HepG2 (cell line): ENCODE data around the gene PURB. TPM values are rescaled to one million over a fixed set of nuclear protein-coding genes. Genes with fewer than 3 reads are reported as not detected.

ENCODE experiments used
- ATAC-seq: fragments of 200-7000 bp; cut with Tn5 transposase; 3 replicates; pipeline ENCODE4 v1.9.1; 2020; ENCODE audit warnings: mild to moderate bottlenecking, moderate library complexity
- BruUV-seq: library from RNA; stranded (reverse); fragments of 400-500 nt; replicated peaks from 2 replicates; lab custom pipeline; 2021; lab: Mats Ljungman, UMichigan
- CTCF ChIA-PET: fragments of 300-600 bp; formaldehyde crosslinking; extraction: SDS; loops from one replicate; lab custom pipeline; 2021; ENCODE audit warnings: low total read pairs, inconsistent platforms, low intra/inter-chr PET ratio; lab: Yijun Ruan, JAX
- POLR2A ChIA-PET: fragments of 350-600 bp; sonication (Branson Sonifier 250); formaldehyde crosslinking; loops from one replicate; lab custom pipeline; 2020; ENCODE audit warnings: antibody characterized with exemption, inconsistent platforms; lab: Yijun Ruan, JAX
- DNase-seq: peaks from one replicate; pipeline ENCODE4 v3.0.0-alpha.2; 2015; ENCODE audit warnings: low spot score
- FAIRE-seq: peaks from 3 replicates; lab custom pipeline; 2011; peaks lifted over from hg19 to GRCh38; lab: Jason Lieb, UNC
- H2AFZ ChIP-seq: one replicate; pipeline ENCODE4 v1.6.1; 2011; ENCODE audit warnings: low read length, inconsistent platforms
- H3K27ac ChIP-seq: fragments of 300-600 bp; 3 replicates; pipeline ENCODE4 v1.8.0; 2011; ENCODE audit warnings: mixed run types, mild to moderate bottlenecking, mixed read lengths, low read length, inconsistent platforms; ENCODE audit not compliant: insufficient read depth; ENCODE audit errors: extremely low read length
- H3K27me3 ChIP-seq, 2 experiments: fragments of 200-600 bp in 1 of 2; 2 replicates in 1 of 2; 3 replicates in 1 of 2; pipeline versions ENCODE4 v1.6.0 to v1.8.0; 2011; ENCODE audit warnings: low read length in 2 of 2, mild to moderate bottlenecking in 2 of 2, moderate library complexity in 2 of 2, inconsistent platforms in 1 of 2; ENCODE audit not compliant: insufficient read depth in 2 of 2, control insufficient read depth in 1 of 2
- H3K36me3 ChIP-seq, 2 experiments: fragments of 200-600 bp in 1 of 2; replicated peaks in 1 of 2; 2 replicates in 1 of 2; 3 replicates in 1 of 2; pipeline versions ENCODE4 v1.5.1 to v1.8.0; 2011; ENCODE audit warnings: low read length in 2 of 2, inconsistent platforms in 1 of 2; ENCODE audit not compliant: insufficient read depth in 2 of 2, control insufficient read depth in 1 of 2
- H3K4me1 ChIP-seq: 2 replicates; pipeline ENCODE4 v1.5.1; 2012; ENCODE audit warnings: low read length, inconsistent platforms; ENCODE audit not compliant: insufficient read depth
- H3K4me2 ChIP-seq: 2 replicates; pipeline ENCODE4 v1.6.0; 2011; ENCODE audit warnings: low read depth, low read length, inconsistent platforms
- H3K4me3 ChIP-seq, 3 experiments: fragments of 200-600 bp in 1 of 3; sonication (generic), shearing (Covaris generic) in 1 of 3; replicated peaks in 1 of 3; 2 replicates each; pipeline ENCODE4 v1.5.1; 2011 to 2016; ENCODE audit warnings: low read length in 3 of 3, inconsistent platforms in 2 of 3, low read depth in 2 of 3, mild to moderate bottlenecking in 2 of 3, control low read depth in 1 of 3, mixed read lengths in 1 of 3; ENCODE audit not compliant: insufficient read depth in 1 of 3
- H3K79me2 ChIP-seq: one replicate; pipeline ENCODE4 v1.6.1; 2011; ENCODE audit warnings: low read length, inconsistent platforms; ENCODE audit not compliant: insufficient read depth
- H3K9ac ChIP-seq: 2 replicates; pipeline ENCODE4 v1.6.0; 2011; ENCODE audit warnings: mild to moderate bottlenecking, low read depth, low read length, inconsistent platforms; ENCODE audit not compliant: insufficient read depth
- H3K9me3 ChIP-seq: 2 replicates; pipeline ENCODE4 v1.5.1; 2012; ENCODE audit warnings: mild to moderate bottlenecking, low read length
- H4K20me1 ChIP-seq: 2 replicates; pipeline ENCODE4 v1.6.0; 2011; ENCODE audit warnings: inconsistent platforms, mild to moderate bottlenecking, low read length, moderate library complexity; ENCODE audit not compliant: insufficient read depth
- CEBPB ChIP-seq: IDR thresholded peaks from 2 replicates; pipeline ENCODE4 v1.6.1; 2011; ENCODE audit warnings: low read depth, low read length, improper control_type of control experiment, borderline replicate concordance
- HNRNPH1 ChIP-seq: fragments of 200-400 bp; formaldehyde crosslinking; optimal IDR thresholded peaks from 2 replicates; pipeline ENCODE3; 2017; ENCODE audit warnings: mild to moderate bottlenecking, low read depth, low read length
- MAFF ChIP-seq: IDR thresholded peaks from 2 replicates; pipeline ENCODE4 v1.6.1; 2011; ENCODE audit warnings: low read depth, low read length, improper control_type of control experiment
- MAFK ChIP-seq, 2 experiments: IDR thresholded peaks in 1 of 2; conservative IDR thresholded peaks in 1 of 2; 2 replicates each; pipeline ENCODE4 v1.6.1; 2011; ENCODE audit warnings: improper control_type of control experiment in 2 of 2, low read length in 2 of 2
- SMC3 ChIP-seq: IDR thresholded peaks from 2 replicates; pipeline ENCODE4 v1.6.1; 2011; ENCODE audit warnings: low read length, improper control_type of control experiment
- U2AF2 ChIP-seq: fragments of 200-400 bp; formaldehyde crosslinking; IDR thresholded peaks from 2 replicates; pipeline ENCODE4 v1.6.1; 2017; ENCODE audit warnings: low read depth, mild to moderate bottlenecking, low read length
- ZNF121 ChIP-seq: sonication (generic); formaldehyde crosslinking; IDR thresholded peaks from 2 replicates; pipeline ENCODE4 v1.5.0; 2020; ENCODE audit warnings: mild to moderate bottlenecking, missing genetic modification reagents
- ZNF552 ChIP-seq: sonication (generic); formaldehyde crosslinking; IDR thresholded peaks from 2 replicates; pipeline ENCODE4 v1.9.0; 2022; ENCODE audit warnings: missing genetic modification reagents, mild to moderate bottlenecking, borderline replicate concordance
- WGBS: methylation state at CpG from one replicate; pipeline ENCODE4 v1.1.6; 2017; ENCODE audit warnings: low lambda C conversion rate; 5-methylcytosine and 5-hydroxymethylcytosine counted together
- in situ Hi-C: cut with HindIII; loops from 2 replicates; pipeline ENCODE4 v1.10.0; 2017; ENCODE audit warnings: low pct_unique_long_range_greater_than_20kb; ENCODE audit not compliant: extremely low pct_ligation_motif_present
- intact Hi-C: fragments of 100-400 bp; cut with micrococcal nuclease; formaldehyde crosslinking; loops from one replicate; pipeline ENCODE4 v1.10.0; 2022; ENCODE audit not compliant: unreplicated experiment
- polyA plus RNA-seq, 8 experiments: library from polyadenylated mRNA; depleted of rRNA in 3 of 8; stranded (reverse) in 7 of 8; unstranded in 1 of 8; fragments of >200 nt; fragmentation: Illumina TruSeq in 4 of 8; extraction: Trizol in 4 of 8; gene quantifications; 2 replicates each; pipeline versions ENCODE4 v1.2.1 to v1.2.3, GENCODE V29; 2011 to 2016; ENCODE audit warnings: low read depth in 4 of 8, missing spikeins in 1 of 8, mixed read lengths in 1 of 8; ENCODE audit not compliant: insufficient read depth in 1 of 8
- total RNA-seq, 5 experiments: library from RNA; depleted of rRNA; stranded (reverse); fragments of >200 nt; fragmentation: Illumina TruSeq; extraction: Trizol; gene quantifications; 2 replicates each; pipeline ENCODE4 v1.2.3, GENCODE V29; 2016; ENCODE audit warnings: low read depth in 1 of 5
- TF ChIP-seq, protein P1 (sequence below): sonication (generic); formaldehyde crosslinking; IDR thresholded peaks from 2 replicates; pipeline ENCODE4 v1.5.0; 2020; ENCODE audit warnings: mild to moderate bottlenecking, missing genetic modification reagents

PURB gene
- total and polyA plus RNA-seq, 2 of the 13 experiments (the other 11 are each of a cell fraction or from before 2014, with no cell fraction given): 2.3 to 4.3 TPM

DNA sequence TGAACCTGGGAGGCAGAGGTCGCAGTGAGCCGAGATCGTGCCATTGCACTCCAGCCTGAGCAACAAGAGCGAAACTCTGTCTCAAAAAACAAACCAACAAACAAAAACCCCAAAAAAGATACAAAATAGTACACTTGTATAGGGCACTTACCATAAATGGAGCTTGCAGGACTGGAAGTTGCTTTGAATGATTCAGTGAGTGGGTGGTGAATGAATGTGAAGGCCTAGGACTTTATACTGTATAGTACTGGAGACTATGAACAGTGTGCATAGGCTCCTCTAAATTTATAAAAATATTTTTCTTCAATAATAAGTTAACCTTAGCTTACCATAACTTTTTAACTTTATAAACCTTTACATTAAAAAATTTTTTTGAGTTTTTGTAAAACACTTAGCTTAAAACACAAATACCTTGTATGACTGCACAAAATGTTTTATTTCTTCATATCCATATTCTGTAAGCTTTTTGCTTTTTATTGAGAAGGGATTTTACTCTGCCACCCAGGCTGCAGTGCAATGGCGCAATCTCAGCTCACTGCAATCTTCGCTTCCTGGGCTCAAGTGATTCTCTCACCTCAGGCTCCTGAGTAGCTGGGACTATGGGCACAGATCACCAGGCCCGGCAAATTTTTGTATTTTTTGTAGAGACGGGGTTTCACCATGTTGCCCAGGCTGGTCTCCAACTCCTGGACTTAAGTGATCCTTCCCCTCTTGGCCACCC, 30.5 kb downstream of the PURB start:
- peaks cover under 1% of the 10 kb centered on the region; the same call in 1 of the 2 replicates for H3K4me1 ChIP-seq
- no peak overlapping the region for H3K4me2 ChIP-seq
- CTCF ChIA-PET: no interaction called here
- H3K9me3 ChIP-seq: no peaks in the 10 kb centered on the region
- no peak for FAIRE-seq
- H3K27me3 ChIP-seq: no peaks in the 10 kb centered on the region
- intact Hi-C loops: no loop called here
- no peak for ATAC-seq
- H3K36me3 ChIP-seq: no peaks in the 10 kb centered on the region
- TF ChIP-seq U2AF2 (no peak), HNRNPH1 (no peak), CEBPB (peak; percentile 60; the same call in 1 of the 2 replicates)
- TF ChIP-seq, protein P1, sequence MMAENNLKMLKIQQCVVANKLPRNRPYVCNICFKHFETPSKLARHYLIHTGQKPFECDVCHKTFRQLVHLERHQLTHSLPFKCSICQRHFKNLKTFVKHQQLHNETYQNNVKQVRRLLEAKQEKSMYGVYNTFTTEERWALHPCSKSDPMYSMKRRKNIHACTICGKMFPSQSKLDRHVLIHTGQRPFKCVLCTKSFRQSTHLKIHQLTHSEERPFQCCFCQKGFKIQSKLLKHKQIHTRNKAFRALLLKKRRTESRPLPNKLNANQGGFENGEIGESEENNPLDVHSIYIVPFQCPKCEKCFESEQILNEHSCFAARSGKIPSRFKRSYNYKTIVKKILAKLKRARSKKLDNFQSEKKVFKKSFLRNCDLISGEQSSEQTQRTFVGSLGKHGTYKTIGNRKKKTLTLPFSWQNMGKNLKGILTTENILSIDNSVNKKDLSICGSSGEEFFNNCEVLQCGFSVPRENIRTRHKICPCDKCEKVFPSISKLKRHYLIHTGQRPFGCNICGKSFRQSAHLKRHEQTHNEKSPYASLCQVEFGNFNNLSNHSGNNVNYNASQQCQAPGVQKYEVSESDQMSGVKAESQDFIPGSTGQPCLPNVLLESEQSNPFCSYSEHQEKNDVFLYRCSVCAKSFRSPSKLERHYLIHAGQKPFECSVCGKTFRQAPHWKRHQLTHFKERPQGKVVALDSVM: no peak
- TF ChIP-seq, all 625 proteins: peak for 1
- DNase-seq: no peak
- Histone ChIP-seq H2AFZ (no peak overlapping the region), H3K4me3 (no peak overlapping the region), H3K79me2 (no peaks in the 10 kb centered on the region), H3K9ac (no peak overlapping the region), H4K20me1 (no peaks in the 10 kb centered on the region), H3K27ac (no peak overlapping the region)
- POLR2A ChIA-PET: no interaction called here
- 41% methylated on average over 8 of the region's 8 CpGs for WGBS
- no TSS peak for BruUV-seq
- in situ Hi-C loops: loop anchor here (10.0 kb wide), 1 partner anchor 280 kb away; no protein-coding TSS in a partner anchor

DNA sequence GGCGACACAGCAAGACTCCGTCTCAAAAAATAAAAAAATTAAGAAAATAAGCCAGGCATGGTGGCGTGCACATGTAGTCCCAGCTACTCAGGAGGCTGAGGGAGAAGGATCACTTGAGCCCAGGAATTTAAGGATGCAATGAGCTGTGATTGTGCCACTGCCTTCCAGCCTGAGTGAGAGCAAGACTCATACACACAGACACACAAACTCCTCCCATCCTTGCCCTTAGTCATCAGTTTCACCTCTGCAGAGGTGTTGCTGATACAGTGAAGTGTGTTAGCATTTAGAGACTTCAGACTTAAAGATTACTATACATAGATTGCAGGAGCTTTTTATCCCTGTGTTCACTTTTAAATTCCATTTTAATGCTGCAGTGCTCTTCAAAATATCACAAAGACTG, 31.9 kb downstream of the PURB start:
- ATAC-seq (no peak), DNase-seq (no peak), FAIRE-seq (no peak)
- Histone ChIP-seq H3K79me2 (no peaks in the 10 kb centered on the region), H3K4me1 (peaks cover 14% of the 10 kb centered on the region), H2AFZ (no peak overlapping the region), H3K36me3 (no peaks in the 10 kb centered on the region), H3K9ac (no peak overlapping the region), H3K4me3 (no peak overlapping the region), H3K27ac (no peak overlapping the region), H4K20me1 (no peaks in the 10 kb centered on the region), H3K4me2 (no peak overlapping the region), H3K27me3 (no peaks in the 10 kb centered on the region), H3K9me3 (no peaks in the 10 kb centered on the region)
- intact Hi-C loops (no loop called here), in situ Hi-C loops (loop anchor here (10.0 kb wide), 1 partner anchor 281 kb away; no protein-coding TSS in a partner anchor)
- TF ChIP-seq ZNF121 (CRISPR knock-in tag) (peak; percentile 40; the same call in 1 of the 2 replicates), SMC3 (no peak), ZNF552 (no peak), MAFK (conservative IDR thresholded peaks at IDR 0.05 in 1 of 2, IDR thresholded peaks at IDR 0.05 in 1 of 2; ENCODE audit: low read length in 2 of 2) (peak; percentile 32 to 52; a peak in 3 of 4 replicates), MAFF (peak; percentile 48)
- BruUV-seq: no TSS peak
- 47% methylated on average over 3 of the region's 3 CpGs for WGBS
- POLR2A ChIA-PET: no interaction called here
- CTCF ChIA-PET: no interaction called here
